ENCODE measurements around the gene SCFD2.

GRCh38 chr4:53186714-53187358 is 179.0 kb downstream of the SCFD2 start:
- TF ChIP-seq POLR2A (IDR thresholded peaks at IDR 0.05): no peak
- no peak for TF ChIP-seq CTCF (IDR thresholded peaks at IDR 0.05)

All from sigmoid colon (tissue), 3 donors.